OCI-LY1 (cell line): ENCODE data around the gene OR2S2.

Experiments used
- H2AFZ ChIP-seq: fragments of 200-600 bp; sonication (generic), shearing (Covaris generic); 2 replicates; pipeline ENCODE4 v1.6.0; 2014; ENCODE audit warnings: antibody characterized with exemption, mild to moderate bottlenecking, low read length
- H3F3A ChIP-seq: fragments of 200-600 bp; sonication (generic), shearing (Covaris generic); 2 replicates; pipeline ENCODE4 v1.6.0; 2014; ENCODE audit warnings: mild to moderate bottlenecking, antibody characterized with exemption, low read length, moderate library complexity; ENCODE audit not compliant: insufficient read depth
- H3K27ac ChIP-seq: fragments of 200-600 bp; sonication (generic); 2 replicates; pipeline ENCODE4 v1.5.1; 2014; ENCODE audit warnings: low read length, mixed run types, mild to moderate bottlenecking, low read depth; ENCODE audit not compliant: poor library complexity, severe bottlenecking
- H3K27me3 ChIP-seq: fragments of 200-600 bp; sonication (generic); 2 replicates; pipeline ENCODE4 v1.6.0; 2014; ENCODE audit warnings: antibody characterized with exemption, mild to moderate bottlenecking, low read length, moderate library complexity; ENCODE audit not compliant: insufficient read depth
- H3K36me3 ChIP-seq: fragments of 200-600 bp; sonication (generic); 2 replicates; pipeline ENCODE4 v1.6.1; 2014; ENCODE audit warnings: mild to moderate bottlenecking, antibody characterized with exemption, low read length, moderate library complexity, mixed read lengths; ENCODE audit not compliant: insufficient read depth
- H3K4me1 ChIP-seq: fragments of 200-600 bp; sonication (generic); 2 replicates; pipeline ENCODE4 v1.5.1; 2014; ENCODE audit warnings: mild to moderate bottlenecking, low read length, moderate library complexity; ENCODE audit not compliant: insufficient read depth, severe bottlenecking
- H3K4me2 ChIP-seq: fragments of 200-600 bp; sonication (generic), shearing (Covaris generic); 2 replicates; pipeline ENCODE4 v1.6.1; 2014; ENCODE audit warnings: low read length
- H3K4me3 ChIP-seq: fragments of 200-600 bp; sonication (generic); 2 replicates; pipeline ENCODE4 v1.5.1; 2014; ENCODE audit warnings: low read length, low read depth, mild to moderate bottlenecking, mixed read lengths; ENCODE audit not compliant: poor library complexity, severe bottlenecking
- H3K79me2 ChIP-seq: fragments of 200-600 bp; shearing (Covaris generic); 2 replicates; pipeline ENCODE4 v1.6.1; 2016; ENCODE audit warnings: mixed run types, low read length, mixed read lengths; ENCODE audit not compliant: insufficient read depth
- H3K9ac ChIP-seq: fragments of 200-600 bp; sonication (generic), shearing (Covaris generic); 2 replicates; pipeline ENCODE4 v1.6.1; 2014; ENCODE audit warnings: mild to moderate bottlenecking, low read length, mixed read lengths
- H3K9me2 ChIP-seq: fragments of 200-600 bp; sonication (generic), shearing (Covaris generic); 2 replicates; pipeline ENCODE4 v1.6.1; 2014; ENCODE audit warnings: low read depth, mild to moderate bottlenecking, low read length, mixed read lengths
- H3K9me3 ChIP-seq: fragments of 200-600 bp; shearing (Covaris generic); 2 replicates; pipeline ENCODE4 v1.6.1; 2014; ENCODE audit warnings: low read length, mixed read lengths
- H4K20me1 ChIP-seq: fragments of 200-600 bp; sonication (generic), shearing (Covaris generic); 2 replicates; pipeline ENCODE4 v1.6.0; 2016; ENCODE audit warnings: mild to moderate bottlenecking, low read length; ENCODE audit not compliant: insufficient read depth
- CTCF ChIP-seq: fragments of 200-600 bp; sonication (generic), shearing (Covaris generic); IDR thresholded peaks from 2 replicates; pipeline ENCODE4 v1.5.1; 2017; ENCODE audit warnings: mild to moderate bottlenecking, antibody characterized with exemption, low read length, moderate library complexity, mixed read lengths
- EZH2 ChIP-seq: fragments of 200-600 bp; sonication (generic), shearing (Covaris generic); IDR thresholded peaks from 2 replicates; pipeline ENCODE4 v1.8.0; 2017; ENCODE audit warnings: borderline replicate concordance, mixed run types, mild to moderate bottlenecking, antibody characterized with exemption, low read length, moderate library complexity, mixed read lengths

The OR2S2 gene

DNA sequence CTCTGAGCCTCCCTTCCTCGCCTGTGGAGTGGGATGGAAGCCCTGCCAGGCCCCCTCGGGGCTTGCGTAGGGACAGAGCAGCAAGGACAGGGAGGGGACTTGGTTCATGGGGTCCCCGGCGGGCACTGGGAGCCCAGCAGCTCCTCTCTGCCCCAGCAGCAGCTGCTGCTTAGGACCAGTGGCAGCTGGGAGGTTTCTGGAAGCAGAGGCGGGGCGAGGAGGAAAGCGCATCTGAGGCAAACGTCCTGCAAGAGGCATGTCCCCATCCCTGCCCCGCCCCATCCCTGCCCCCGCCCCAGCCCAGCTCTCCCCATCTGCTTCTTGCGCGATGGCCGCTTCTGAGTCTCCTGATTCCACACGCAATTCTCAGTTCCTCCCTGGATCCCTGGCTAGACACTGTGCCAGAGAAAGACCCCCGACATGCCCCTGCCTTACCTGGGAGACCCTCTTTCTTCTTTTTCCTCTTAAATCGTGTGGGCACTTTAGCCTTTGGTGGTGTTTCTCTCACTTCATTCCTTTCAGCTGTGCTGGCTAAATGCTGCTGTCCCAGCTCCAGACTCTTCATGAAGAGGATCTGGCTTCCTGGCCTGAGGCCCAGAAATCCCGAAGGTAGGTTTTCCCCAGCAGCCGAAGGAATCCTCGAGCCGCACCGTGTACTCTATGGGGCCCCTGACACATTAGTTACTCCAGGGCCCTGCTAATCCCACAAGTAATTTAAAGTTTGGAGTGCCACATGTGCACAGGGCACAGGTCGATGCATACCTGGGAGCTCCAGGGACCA lies 4.4 kb upstream of the OR2S2 start:
- H3K36me3 ChIP-seq = no peaks in the 10 kb centered on the region
- no peaks in the 10 kb centered on the region for H3K9me2 ChIP-seq
- H3F3A ChIP-seq = no peaks in the 10 kb centered on the region
- H3K9me3 ChIP-seq = no peaks in the 10 kb centered on the region
- H3K4me3 ChIP-seq = no peak overlapping the region
- H4K20me1 ChIP-seq = no peaks in the 10 kb centered on the region
- H3K79me2 ChIP-seq = no peaks in the 10 kb centered on the region
- H2AFZ ChIP-seq = no peak overlapping the region
- no peak overlapping the region for H3K27ac ChIP-seq
- no peaks in the 10 kb centered on the region for H3K4me1 ChIP-seq
- TF ChIP-seq CTCF (no peak), EZH2 (no peak)
- no peak overlapping the region for H3K4me2 ChIP-seq
- H3K27me3 ChIP-seq = no peaks in the 10 kb centered on the region
- no peak overlapping the region for H3K9ac ChIP-seq

- Histone ChIP-seq H3K79me2 (no peaks in the 10 kb centered on the region), H3K27ac (no peak overlapping the region), H3F3A (no peaks in the 10 kb centered on the region), H3K36me3 (no peaks in the 10 kb centered on the region), H3K9me3 (no peaks in the 10 kb centered on the region), H4K20me1 (no peaks in the 10 kb centered on the region), H2AFZ (no peak overlapping the region), H3K9me2 (no peaks in the 10 kb centered on the region), H3K27me3 (no peaks in the 10 kb centered on the region), H3K4me2 (no peak overlapping the region), H3K4me3 (no peak overlapping the region), H3K4me1 (no peaks in the 10 kb centered on the region), H3K9ac (no peak overlapping the region)
- TF ChIP-seq CTCF = no peak
- no peak for TF ChIP-seq EZH2
Observed at GRCh38 chr9:35960039-35960655, 2.2 kb upstream of the OR2S2 start.

DNA sequence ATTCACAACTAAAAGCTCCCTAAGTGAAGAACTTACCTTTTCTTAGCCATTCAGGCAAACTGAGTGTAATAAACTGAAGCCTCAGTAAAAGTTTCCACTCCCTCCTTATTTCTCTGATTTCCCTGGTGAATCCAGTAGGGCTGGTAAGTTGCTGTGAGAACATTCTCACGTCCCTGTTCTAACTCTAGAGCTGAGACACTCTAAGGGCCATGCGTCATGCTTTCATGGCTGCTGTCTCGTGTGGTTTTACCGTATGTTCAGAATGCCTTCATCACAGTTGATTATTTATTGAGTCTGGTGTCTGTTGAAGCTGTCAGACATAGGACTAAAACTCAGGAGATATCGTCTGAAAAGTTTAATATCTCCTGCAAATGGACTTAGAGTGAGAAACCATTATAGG lies 1.3 kb downstream of the OR2S2 start:
- Histone ChIP-seq H3K4me3 (no peak overlapping the region), H3K27me3 (no peaks in the 10 kb centered on the region), H2AFZ (no peak overlapping the region), H3K9me3 (no peaks in the 10 kb centered on the region), H3K9me2 (no peaks in the 10 kb centered on the region), H4K20me1 (no peaks in the 10 kb centered on the region), H3K4me1 (no peaks in the 10 kb centered on the region), H3K9ac (no peak overlapping the region), H3K4me2 (no peak overlapping the region), H3K36me3 (no peaks in the 10 kb centered on the region), H3K79me2 (no peaks in the 10 kb centered on the region), H3K27ac (no peak overlapping the region), H3F3A (no peaks in the 10 kb centered on the region)
- TF ChIP-seq CTCF (no peak), EZH2 (no peak)
